Measurements from ENCODE around the gene YES1. TPM values are rescaled to one million over a fixed set of nuclear protein-coding genes. Genes with fewer than 3 reads are reported as not detected.

The YES1 gene
- total RNA-seq, 1 experiment from 2014 or later = 84.5 TPM

- peaks cover 0 to 3% of the 10 kb centered on the region in 2 experiments; a peak in 1 of 4 replicates for H3K4me1 ChIP-seq (ENCODE audit: control insufficient read depth in 1 of 2, insufficient read depth in 2 of 2, low read length in 2 of 2)
- no peak overlapping the region for H3K4me2 ChIP-seq (ENCODE audit: low read length)
- RAD21 ChIA-PET (ENCODE audit: low non-redundant PET in 1 of 2, low total read pairs in 2 of 2, uncharacterized antibody in 2 of 2, unreplicated experiment in 2 of 2) = no interaction called here
- no peaks in the 10 kb centered on the region for H3K9me3 ChIP-seq (ENCODE audit: control insufficient read depth in 1 of 2, insufficient read depth in 1 of 2, low read depth in 1 of 2, low read length in 2 of 2)
- no peaks in the 10 kb centered on the region for H3K27me3 ChIP-seq (ENCODE audit: insufficient read depth, low read length)
- H3K79me2 ChIP-seq (ENCODE audit: insufficient read depth, low read length) = peaks cover 43% of the 10 kb centered on the region
- H3K4me3 ChIP-seq (replicated peaks in 1 of 2; ENCODE audit: low read depth in 1 of 2, low read length in 2 of 2) = no peak overlapping the region
- intact Hi-C loops (cut with micrococcal nuclease) = no loop called here
- no TSS peak for BruUV-seq (replicated peaks)
- H3K9me2 ChIP-seq (ENCODE audit: insufficient read depth) = no peaks in the 10 kb centered on the region
- no peak overlapping the region for H3K9ac ChIP-seq (ENCODE audit: low read length)
- DNase-seq (ENCODE audit: low read depth, low spot score) = no peak
- no peak overlapping the region for H3K27ac ChIP-seq (ENCODE audit: low read depth, low read length)
- H2AFZ ChIP-seq (ENCODE audit: low read depth, low read length, poor library complexity, severe bottlenecking) = no peak overlapping the region
- H3K36me3 ChIP-seq (ENCODE audit: control insufficient read depth in 1 of 2, insufficient read depth in 2 of 2, low read length in 2 of 2) = no peaks in the 10 kb centered on the region
- no peaks in the 10 kb centered on the region for H4K20me1 ChIP-seq (ENCODE audit: insufficient read depth)
- POLR2A ChIA-PET = no interaction called here
- ATAC-seq = no peak
- TF ChIP-seq FOSL1 (IDR thresholded peaks at IDR 0.05; ENCODE audit: low read depth) = no peak
- TF ChIP-seq EZH2phosphoT487 (IDR thresholded peaks at IDR 0.05; ENCODE audit: borderline replicate concordance) = no peak
- no peak for TF ChIP-seq EGR1 (IDR thresholded peaks at IDR 0.05; ENCODE audit: low read depth)
- TF ChIP-seq POLR2AphosphoS5 (IDR thresholded peaks at IDR 0.05; ENCODE audit: low read depth, low read length) = no peak
- TF ChIP-seq ZNF274 (IDR thresholded peaks at IDR 0.05; ENCODE audit: low read depth, low read length) = no peak
- no peak for TF ChIP-seq ZFX (IDR thresholded peaks at IDR 0.05)
- CTCF ChIA-PET = no interaction called here
Observed at GRCh38 chr18:770583-770961, 41.5 kb downstream of the YES1 start.

- no peaks in the 10 kb centered on the region for H4K20me1 ChIP-seq (ENCODE audit: insufficient read depth)
- no peak overlapping the region for H3K9ac ChIP-seq (ENCODE audit: low read length)
- H2AFZ ChIP-seq (ENCODE audit: low read depth, low read length, poor library complexity, severe bottlenecking) = no peak overlapping the region
- H3K4me1 ChIP-seq (ENCODE audit: control insufficient read depth in 1 of 2, insufficient read depth in 2 of 2, low read length in 2 of 2) = peaks cover 0 to 3% of the 10 kb centered on the region in 2 experiments; a peak in 1 of 4 replicates
- no peaks in the 10 kb centered on the region for H3K9me3 ChIP-seq (ENCODE audit: control insufficient read depth in 1 of 2, insufficient read depth in 1 of 2, low read depth in 1 of 2, low read length in 2 of 2)
- H3K79me2 ChIP-seq (ENCODE audit: insufficient read depth, low read length) = peaks cover 29% of the 10 kb centered on the region
- ChIA-PET RAD21 (ENCODE audit: low non-redundant PET in 1 of 2, low total read pairs in 2 of 2, uncharacterized antibody in 2 of 2, unreplicated experiment in 2 of 2) (no interaction called here), POLR2A (no interaction called here), CTCF (interaction anchor here (0.9 kb wide), 1 partner anchor 62 kb away, joined by 3 read pairs; no protein-coding TSS in a partner anchor)
- no peak overlapping the region for H3K27ac ChIP-seq (ENCODE audit: low read depth, low read length)
- H3K27me3 ChIP-seq (ENCODE audit: insufficient read depth, low read length) = no peaks in the 10 kb centered on the region
- intact Hi-C loops (cut with micrococcal nuclease) = no loop called here
- no peak for TF ChIP-seq EGR1 (IDR thresholded peaks at IDR 0.05; ENCODE audit: low read depth)
- TF ChIP-seq JUND (IDR thresholded peaks at IDR 0.05) = no peak
- TF ChIP-seq REST (IDR thresholded peaks at IDR 0.05; ENCODE audit: low read depth) = no peak
- TF ChIP-seq FOSL1 (IDR thresholded peaks at IDR 0.05; ENCODE audit: low read depth) = no peak
- no peak for TF ChIP-seq ELF1 (IDR thresholded peaks at IDR 0.05; ENCODE audit: borderline replicate concordance, low read depth)
- TF ChIP-seq TCF7L2 (IDR thresholded peaks at IDR 0.05; ENCODE audit: borderline replicate concordance, extremely low read depth, insufficient read depth, insufficient read length) = no peak
- no peak for TF ChIP-seq EZH2 (IDR thresholded peaks at IDR 0.05)
- TF ChIP-seq ZBTB33 (IDR thresholded peaks at IDR 0.05; ENCODE audit: extremely low read depth, insufficient replicate concordance, low read length) = no peak
- no peak for TF ChIP-seq YY1 (IDR thresholded peaks at IDR 0.05; ENCODE audit: extremely low read depth, insufficient replicate concordance, low read depth, low read length)
- TF ChIP-seq ZFX (IDR thresholded peaks at IDR 0.05) = no peak
- H3K9me2 ChIP-seq (ENCODE audit: insufficient read depth) = no peaks in the 10 kb centered on the region
- DNase-seq (ENCODE audit: low read depth, low spot score) (no peak), ATAC-seq (no peak)
- BruUV-seq (replicated peaks) = no TSS peak
- no peak overlapping the region for H3K4me3 ChIP-seq (replicated peaks in 1 of 2; ENCODE audit: low read depth in 1 of 2, low read length in 2 of 2)
- H3K36me3 ChIP-seq (ENCODE audit: control insufficient read depth in 1 of 2, insufficient read depth in 2 of 2, low read length in 2 of 2) = no peaks in the 10 kb centered on the region
- no peak overlapping the region for H3K4me2 ChIP-seq (ENCODE audit: low read length)
Observed at GRCh38 chr18:767961-768360, 44.1 kb downstream of the YES1 start.
